ENCODE results near the gene SNX6. TPM values are rescaled to one million over a fixed set of nuclear protein-coding genes. Genes with fewer than 3 reads are reported as not detected.
"Not testable (repeated sequence)": the region's sequence is repeated elsewhere in the genome, so short reads cannot be mapped to it uniquely, and the experiment has no call there.

SNX6 gene
- polyA plus RNA-seq, 1 experiment, result 59.7 TPM

GRCh38 chr14:34539407-34540180, 90.4 kb downstream of the SNX6 start, which contains the start of gene EAPP:
EAPP (minus strand) TSS chr14:34539701; CDS start chr14:34539628, 73 bp downstream.
- peak; percentile 79 for DNase-seq (ENCODE audit: low read depth)
- no peak for TF ChIP-seq CTCF (IDR thresholded peaks at IDR 0.05; ENCODE audit: insufficient read depth, low read depth, low read length)
- no peaks in the 10 kb centered on the region for H3K27me3 ChIP-seq (ENCODE audit: control insufficient read depth, insufficient read depth, low read length)
- ChIA-PET POLR2A (no interaction called here), CTCF (interaction anchor here (0.6 kb wide), 1 partner anchor 33 kb away, joined by 3 read pairs; no protein-coding TSS in a partner anchor)
- H3K36me3 ChIP-seq (ENCODE audit: control insufficient read depth, insufficient read depth, low read length), result peaks cover 1% of the 10 kb centered on the region
- peak within 1 kb of the TSS; percentile 100 for H3K4me3 ChIP-seq (ENCODE audit: low read depth, low read length)

- CTCF ChIA-PET, result interaction anchor here (0.6 kb wide), 1 partner anchor 33 kb away, joined by 3 read pairs; no protein-coding TSS in a partner anchor
- Histone ChIP-seq H3K27me3 (ENCODE audit: control insufficient read depth, insufficient read depth, low read length) (no peaks in the 10 kb centered on the region), H3K36me3 (ENCODE audit: control insufficient read depth, insufficient read depth, low read length) (peaks cover 1% of the 10 kb centered on the region), H3K4me3 (ENCODE audit: low read depth, low read length) (peak overlapping the region; percentile 100)
- POLR2A ChIA-PET, result no interaction called here
- no peak for DNase-seq (ENCODE audit: low read depth)
- TF ChIP-seq CTCF (IDR thresholded peaks at IDR 0.05; ENCODE audit: insufficient read depth, low read depth, low read length), result no peak
These were observed 91.0 kb downstream of the SNX6 start for GRCh38 chr14:34538871-34539406.

- DNase-seq (ENCODE audit: low read depth); H3K36me3 ChIP-seq (ENCODE audit: control insufficient read depth, insufficient read depth, low read length); POLR2A ChIA-PET; H3K27me3 ChIP-seq (ENCODE audit: control insufficient read depth, insufficient read depth, low read length): not testable (repeated sequence)
- CTCF ChIA-PET, result interaction anchor here (1.0 to 1.5 kb wide), 2 partner anchors 206 to 213 kb away, joined by 3 to 6 read pairs; no protein-coding TSS in a partner anchor
- H3K4me3 ChIP-seq (ENCODE audit: low read depth, low read length), result peak overlapping the region; percentile 100
These were observed 91.9 kb downstream of the SNX6 start for GRCh38 chr14:34538096-34538495.

- ChIA-PET CTCF (interaction anchor here (0.6 to 1.5 kb wide), 3 partner anchors 27 to 213 kb away, joined by 3 to 6 read pairs (median 3); no protein-coding TSS in a partner anchor), POLR2A (no interaction called here)
- no peak for DNase-seq (ENCODE audit: low read depth)
- no peak overlapping the region for H3K4me3 ChIP-seq (ENCODE audit: low read depth, low read length)
- H3K27me3 ChIP-seq (ENCODE audit: control insufficient read depth, insufficient read depth, low read length), result no peaks in the 10 kb centered on the region
- TF ChIP-seq CTCF (IDR thresholded peaks at IDR 0.05; ENCODE audit: insufficient read depth, low read depth, low read length), result no peak
- H3K36me3 ChIP-seq (ENCODE audit: control insufficient read depth, insufficient read depth, low read length), result peaks cover 1% of the 10 kb centered on the region
These were observed 92.3 kb downstream of the SNX6 start for GRCh38 chr14:34537677-34538009.

- TF ChIP-seq CTCF (IDR thresholded peaks at IDR 0.05; ENCODE audit: insufficient read depth, low read depth, low read length), result no peak
- CTCF ChIA-PET, result interaction anchor here (0.6 to 1.5 kb wide), 4 partner anchors 27 to 212 kb away, joined by 3 to 6 read pairs (median 4); no protein-coding TSS in a partner anchor
- peaks cover 4% of the 10 kb centered on the region for H3K36me3 ChIP-seq (ENCODE audit: control insufficient read depth, insufficient read depth, low read length)
- DNase-seq (ENCODE audit: low read depth), result peak; percentile 9
- no peaks in the 10 kb centered on the region for H3K27me3 ChIP-seq (ENCODE audit: control insufficient read depth, insufficient read depth, low read length)
- H3K4me3 ChIP-seq (ENCODE audit: low read depth, low read length), result no peak overlapping the region
- POLR2A ChIA-PET, result no interaction called here
These were observed 92.8 kb downstream of the SNX6 start for GRCh38 chr14:34536951-34537676.
